Peyer's patch (tissue), 4 donors: ENCODE measurements around the gene SUN3.
"Not testable (repeated sequence)": the region's sequence is repeated elsewhere in the genome, so short reads cannot be mapped to it uniquely, and the experiment has no call there.

Experiments used
- POLR2A ChIP-seq, 2 donors: fragments of 450-650 bp; IDR thresholded peaks; one replicate each; pipeline ENCODE4 v1.5.1; 2017; ENCODE audit warnings: antibody characterized with exemption in 2 of 2, mild to moderate bottlenecking in 2 of 2, moderate library complexity in 2 of 2
- TF ChIP-seq, protein P1 (sequence below), 6 experiments: fragments of 450-650 bp in 4 of 6; fragments of 200-600 bp in 2 of 6; sonication (generic) in 1 of 6; IDR thresholded peaks; one replicate each; pipeline ENCODE4 v1.5.1; 2017 to 2019; ENCODE audit warnings: antibody characterized with exemption in 6 of 6, mild to moderate bottlenecking in 3 of 6, moderate library complexity in 1 of 6

DNA sequence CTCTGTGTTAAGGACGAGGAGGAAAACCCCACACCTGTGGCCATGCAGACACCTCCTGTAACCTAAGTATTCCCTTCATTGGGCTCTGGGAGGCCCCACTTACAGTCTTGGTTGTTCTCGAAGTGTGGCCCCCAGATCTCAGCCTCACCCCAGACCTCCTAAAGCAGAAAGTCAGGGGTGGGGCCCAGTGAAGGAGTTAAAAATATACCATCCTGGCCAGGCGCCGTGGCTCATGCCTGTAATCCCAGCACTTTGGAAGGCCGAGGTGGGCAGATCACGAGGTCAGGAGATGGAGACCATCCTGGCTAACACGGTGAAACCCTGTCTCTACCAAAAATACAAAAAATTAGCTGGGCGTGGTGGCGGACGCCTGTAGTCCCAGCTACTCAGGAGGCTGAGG, 86.3 kb downstream of the SUN3 start:
- TF ChIP-seq, protein P1, sequence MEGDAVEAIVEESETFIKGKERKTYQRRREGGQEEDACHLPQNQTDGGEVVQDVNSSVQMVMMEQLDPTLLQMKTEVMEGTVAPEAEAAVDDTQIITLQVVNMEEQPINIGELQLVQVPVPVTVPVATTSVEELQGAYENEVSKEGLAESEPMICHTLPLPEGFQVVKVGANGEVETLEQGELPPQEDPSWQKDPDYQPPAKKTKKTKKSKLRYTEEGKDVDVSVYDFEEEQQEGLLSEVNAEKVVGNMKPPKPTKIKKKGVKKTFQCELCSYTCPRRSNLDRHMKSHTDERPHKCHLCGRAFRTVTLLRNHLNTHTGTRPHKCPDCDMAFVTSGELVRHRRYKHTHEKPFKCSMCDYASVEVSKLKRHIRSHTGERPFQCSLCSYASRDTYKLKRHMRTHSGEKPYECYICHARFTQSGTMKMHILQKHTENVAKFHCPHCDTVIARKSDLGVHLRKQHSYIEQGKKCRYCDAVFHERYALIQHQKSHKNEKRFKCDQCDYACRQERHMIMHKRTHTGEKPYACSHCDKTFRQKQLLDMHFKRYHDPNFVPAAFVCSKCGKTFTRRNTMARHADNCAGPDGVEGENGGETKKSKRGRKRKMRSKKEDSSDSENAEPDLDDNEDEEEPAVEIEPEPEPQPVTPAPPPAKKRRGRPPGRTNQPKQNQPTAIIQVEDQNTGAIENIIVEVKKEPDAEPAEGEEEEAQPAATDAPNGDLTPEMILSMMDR (IDR thresholded peaks at IDR 0.05), result not testable (repeated sequence)
- not testable (repeated sequence) for TF ChIP-seq POLR2A (IDR thresholded peaks at IDR 0.05)
